ENCODE measurements around the gene DCC.

DCC gene

GRCh38 chr18:53380063-53380639 is 1040.2 kb downstream of the DCC start:
- H3K27ac ChIP-seq (ENCODE audit: insufficient read depth, low read length, poor library complexity, severe bottlenecking) = no peak overlapping the region
- H3K27me3 ChIP-seq (replicated peaks; ENCODE audit: control insufficient read depth, insufficient read depth, low read length, poor library complexity, severe bottlenecking) = no peaks in the 10 kb centered on the region
- DNase-seq = no peak
- no peaks in the 10 kb centered on the region for H3K36me3 ChIP-seq (ENCODE audit: control insufficient read depth, insufficient read depth, low read length)
- H3K4me3 ChIP-seq (ENCODE audit: insufficient read depth, low read depth, low read length, poor library complexity, severe bottlenecking) = no peak overlapping the region
- H3K9me3 ChIP-seq (ENCODE audit: control insufficient read depth, low read length) = no peaks in the 10 kb centered on the region
- H3K4me1 ChIP-seq (ENCODE audit: control insufficient read depth, insufficient read depth, low read length, poor library complexity, severe bottlenecking) = no peaks in the 10 kb centered on the region

- no peaks in the 10 kb centered on the region for H3K36me3 ChIP-seq (ENCODE audit: control insufficient read depth, insufficient read depth, low read length)
- no peak overlapping the region for H3K27ac ChIP-seq (ENCODE audit: insufficient read depth, low read length, poor library complexity, severe bottlenecking)
- DNase-seq = no peak
- no peaks in the 10 kb centered on the region for H3K27me3 ChIP-seq (replicated peaks; ENCODE audit: control insufficient read depth, insufficient read depth, low read length, poor library complexity, severe bottlenecking)
- no peaks in the 10 kb centered on the region for H3K4me1 ChIP-seq (ENCODE audit: control insufficient read depth, insufficient read depth, low read length, poor library complexity, severe bottlenecking)
- H3K9me3 ChIP-seq (ENCODE audit: control insufficient read depth, low read length) = no peaks in the 10 kb centered on the region
- no peak overlapping the region for H3K4me3 ChIP-seq (ENCODE audit: insufficient read depth, low read depth, low read length, poor library complexity, severe bottlenecking)
Observed at GRCh38 chr18:53382870-53383269, 1042.9 kb downstream of the DCC start.

DNA sequence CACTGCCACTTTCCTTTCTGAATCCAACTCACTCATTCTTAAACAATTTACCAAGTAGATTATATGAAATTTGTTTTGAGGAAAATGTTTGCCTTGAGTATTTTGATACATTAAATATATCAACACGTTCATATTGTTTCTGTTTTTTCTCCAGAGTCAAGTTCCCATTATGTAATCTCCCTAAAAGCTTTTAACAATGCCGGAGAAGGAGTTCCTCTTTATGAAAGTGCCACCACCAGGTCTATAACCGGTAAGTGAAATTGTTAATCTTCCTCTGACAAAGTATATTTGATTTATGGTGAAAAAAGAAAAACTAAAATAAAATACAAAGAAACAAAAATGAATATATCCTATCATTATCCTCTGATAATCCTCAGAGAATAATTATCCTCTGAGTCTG is 1045.9 kb downstream of the DCC start:
- H3K4me3 ChIP-seq (ENCODE audit: insufficient read depth, low read depth, low read length, poor library complexity, severe bottlenecking) = no peak overlapping the region
- no peaks in the 10 kb centered on the region for H3K36me3 ChIP-seq (ENCODE audit: control insufficient read depth, insufficient read depth, low read length)
- H3K9me3 ChIP-seq (ENCODE audit: control insufficient read depth, low read length) = no peaks in the 10 kb centered on the region
- H3K27ac ChIP-seq (ENCODE audit: insufficient read depth, low read length, poor library complexity, severe bottlenecking) = no peak overlapping the region
- H3K4me1 ChIP-seq (ENCODE audit: control insufficient read depth, insufficient read depth, low read length, poor library complexity, severe bottlenecking) = no peaks in the 10 kb centered on the region
- no peaks in the 10 kb centered on the region for H3K27me3 ChIP-seq (replicated peaks; ENCODE audit: control insufficient read depth, insufficient read depth, low read length, poor library complexity, severe bottlenecking)
- no peak for DNase-seq

- H3K9me3 ChIP-seq (ENCODE audit: control insufficient read depth, low read length) = no peaks in the 10 kb centered on the region
- H3K36me3 ChIP-seq (ENCODE audit: control insufficient read depth, insufficient read depth, low read length) = no peaks in the 10 kb centered on the region
- H3K4me1 ChIP-seq (ENCODE audit: control insufficient read depth, insufficient read depth, low read length, poor library complexity, severe bottlenecking) = no peaks in the 10 kb centered on the region
- no peak for DNase-seq
- no peak overlapping the region for H3K27ac ChIP-seq (ENCODE audit: insufficient read depth, low read length, poor library complexity, severe bottlenecking)
- H3K4me3 ChIP-seq (ENCODE audit: insufficient read depth, low read depth, low read length, poor library complexity, severe bottlenecking) = no peak overlapping the region
- H3K27me3 ChIP-seq (replicated peaks; ENCODE audit: control insufficient read depth, insufficient read depth, low read length, poor library complexity, severe bottlenecking) = no peaks in the 10 kb centered on the region
Observed at GRCh38 chr18:53387581-53387980, 1047.6 kb downstream of the DCC start.

DNA sequence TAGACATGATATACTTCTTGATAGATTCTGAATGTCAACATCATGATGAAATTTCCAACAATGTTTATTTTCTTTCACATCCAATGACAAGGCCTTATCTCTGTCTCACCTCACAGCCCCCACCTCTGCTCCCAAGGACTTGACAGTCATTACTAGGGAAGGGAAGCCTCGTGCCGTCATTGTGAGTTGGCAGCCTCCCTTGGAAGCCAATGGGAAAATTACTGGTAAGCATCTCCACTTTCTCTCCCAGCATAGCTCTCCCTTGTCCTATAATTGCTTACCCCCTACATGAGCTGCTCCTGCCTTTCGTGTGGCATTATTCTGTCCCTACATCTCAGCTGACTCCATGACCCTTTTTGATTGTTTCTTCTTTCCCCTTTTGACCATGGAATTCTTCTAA is 1062.7 kb downstream of the DCC start:
- no peaks in the 10 kb centered on the region for H3K27me3 ChIP-seq (replicated peaks; ENCODE audit: control insufficient read depth, insufficient read depth, low read length, poor library complexity, severe bottlenecking)
- no peak for DNase-seq
- H3K9me3 ChIP-seq (ENCODE audit: control insufficient read depth, low read length) = no peaks in the 10 kb centered on the region
- H3K4me3 ChIP-seq (ENCODE audit: insufficient read depth, low read depth, low read length, poor library complexity, severe bottlenecking) = no peak overlapping the region
- no peaks in the 10 kb centered on the region for H3K36me3 ChIP-seq (ENCODE audit: control insufficient read depth, insufficient read depth, low read length)
- no peak overlapping the region for H3K27ac ChIP-seq (ENCODE audit: insufficient read depth, low read length, poor library complexity, severe bottlenecking)
- H3K4me1 ChIP-seq (ENCODE audit: control insufficient read depth, insufficient read depth, low read length, poor library complexity, severe bottlenecking) = no peaks in the 10 kb centered on the region

DNA sequence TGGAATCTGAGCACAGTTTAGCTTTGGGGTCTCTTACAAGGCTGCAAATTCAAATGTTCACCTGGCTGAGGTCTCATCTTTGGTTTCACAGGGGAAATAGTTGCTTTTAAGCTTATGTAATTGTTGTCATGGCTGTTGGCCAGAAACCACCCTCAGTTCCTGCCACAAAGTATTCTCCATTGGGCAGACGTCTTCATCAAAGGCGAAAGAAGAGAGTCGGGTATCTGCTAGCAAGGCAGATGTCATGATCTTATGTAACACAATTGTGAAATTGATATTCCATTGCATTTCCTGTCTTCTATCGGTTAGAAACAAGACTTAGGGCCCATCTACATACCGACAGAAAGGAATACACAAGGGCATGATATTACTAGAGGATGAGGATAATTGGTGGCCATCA is 1068.3 kb downstream of the DCC start:
- no peak for DNase-seq
- Histone ChIP-seq H3K27me3 (replicated peaks; ENCODE audit: control insufficient read depth, insufficient read depth, low read length, poor library complexity, severe bottlenecking) (no peaks in the 10 kb centered on the region), H3K36me3 (ENCODE audit: control insufficient read depth, insufficient read depth, low read length) (no peaks in the 10 kb centered on the region), H3K4me3 (ENCODE audit: insufficient read depth, low read depth, low read length, poor library complexity, severe bottlenecking) (no peak overlapping the region), H3K9me3 (ENCODE audit: control insufficient read depth, low read length) (no peaks in the 10 kb centered on the region), H3K4me1 (ENCODE audit: control insufficient read depth, insufficient read depth, low read length, poor library complexity, severe bottlenecking) (no peaks in the 10 kb centered on the region), H3K27ac (ENCODE audit: insufficient read depth, low read length, poor library complexity, severe bottlenecking) (no peak overlapping the region)

DNA sequence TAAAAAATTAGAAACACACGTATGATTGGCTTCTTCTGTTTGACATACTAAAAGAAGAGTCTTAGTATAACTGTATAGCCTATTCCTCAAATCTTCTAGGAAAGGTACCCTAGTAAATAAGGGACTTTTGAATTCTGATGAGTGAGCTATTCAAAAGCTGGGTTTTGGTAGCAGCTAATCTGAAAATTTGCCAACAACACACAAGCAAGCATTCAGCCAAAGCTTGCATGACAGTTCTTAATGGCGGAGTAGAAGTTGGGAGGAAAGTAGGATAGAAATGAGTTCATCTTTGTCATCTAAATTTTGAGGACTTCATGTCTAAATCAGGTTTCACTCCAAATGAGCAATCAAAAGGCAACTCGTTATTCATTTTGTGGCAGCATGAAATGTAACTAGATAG is 1071.5 kb downstream of the DCC start:
- no peaks in the 10 kb centered on the region for H3K4me1 ChIP-seq (ENCODE audit: control insufficient read depth, insufficient read depth, low read length, poor library complexity, severe bottlenecking)
- H3K27me3 ChIP-seq (replicated peaks; ENCODE audit: control insufficient read depth, insufficient read depth, low read length, poor library complexity, severe bottlenecking) = no peaks in the 10 kb centered on the region
- DNase-seq = no peak
- no peaks in the 10 kb centered on the region for H3K36me3 ChIP-seq (ENCODE audit: control insufficient read depth, insufficient read depth, low read length)
- no peaks in the 10 kb centered on the region for H3K9me3 ChIP-seq (ENCODE audit: control insufficient read depth, low read length)
- no peak overlapping the region for H3K27ac ChIP-seq (ENCODE audit: insufficient read depth, low read length, poor library complexity, severe bottlenecking)
- H3K4me3 ChIP-seq (ENCODE audit: insufficient read depth, low read depth, low read length, poor library complexity, severe bottlenecking) = no peak overlapping the region

DNA sequence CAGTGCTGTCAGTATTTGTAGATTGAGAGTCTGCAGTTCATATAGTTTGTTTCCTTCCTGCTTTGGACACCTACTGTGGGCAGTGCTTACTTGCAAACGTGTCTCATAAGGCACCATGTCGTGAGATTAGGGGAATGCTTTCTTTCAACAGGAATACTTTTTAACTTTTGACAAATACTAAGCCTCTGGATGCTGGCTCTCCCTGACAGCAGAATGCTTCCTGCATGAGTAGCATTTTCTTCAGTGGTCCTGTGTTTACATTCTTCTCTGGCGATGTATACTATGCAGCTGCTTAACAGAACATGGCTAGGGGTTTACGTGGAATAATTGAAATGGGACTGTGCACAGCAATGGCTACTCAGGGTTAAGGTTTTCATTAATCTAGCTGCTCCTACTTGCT is 1077.0 kb downstream of the DCC start:
- Histone ChIP-seq H3K36me3 (ENCODE audit: control insufficient read depth, insufficient read depth, low read length) (no peaks in the 10 kb centered on the region), H3K27ac (ENCODE audit: insufficient read depth, low read length, poor library complexity, severe bottlenecking) (no peak overlapping the region), H3K4me1 (ENCODE audit: control insufficient read depth, insufficient read depth, low read length, poor library complexity, severe bottlenecking) (no peaks in the 10 kb centered on the region), H3K27me3 (replicated peaks; ENCODE audit: control insufficient read depth, insufficient read depth, low read length, poor library complexity, severe bottlenecking) (no peaks in the 10 kb centered on the region), H3K9me3 (ENCODE audit: control insufficient read depth, low read length) (no peaks in the 10 kb centered on the region), H3K4me3 (ENCODE audit: insufficient read depth, low read depth, low read length, poor library complexity, severe bottlenecking) (no peak overlapping the region)
- no peak for DNase-seq

DNA sequence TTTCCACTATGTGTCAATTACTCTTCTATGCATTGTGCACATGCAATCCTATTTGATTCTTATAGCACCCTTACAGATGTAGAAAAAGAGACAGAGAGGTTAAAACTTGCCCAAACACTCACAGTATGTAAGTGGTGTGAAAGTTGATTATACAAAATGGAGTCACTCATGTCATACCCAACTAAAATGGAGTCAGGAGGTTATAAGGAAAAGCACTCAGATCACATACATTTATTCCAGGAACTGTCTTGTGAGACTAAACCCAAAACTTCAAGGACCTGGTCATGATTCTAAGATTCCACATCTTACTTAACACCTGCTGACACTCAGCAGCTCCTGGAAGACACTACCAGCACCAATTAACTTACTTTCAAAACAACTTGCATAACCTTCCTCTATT is 1081.9 kb downstream of the DCC start:
- Histone ChIP-seq H3K4me3 (ENCODE audit: insufficient read depth, low read depth, low read length, poor library complexity, severe bottlenecking) (no peak overlapping the region), H3K4me1 (ENCODE audit: control insufficient read depth, insufficient read depth, low read length, poor library complexity, severe bottlenecking) (no peaks in the 10 kb centered on the region), H3K27me3 (replicated peaks; ENCODE audit: control insufficient read depth, insufficient read depth, low read length, poor library complexity, severe bottlenecking) (no peaks in the 10 kb centered on the region), H3K36me3 (ENCODE audit: control insufficient read depth, insufficient read depth, low read length) (no peaks in the 10 kb centered on the region), H3K27ac (ENCODE audit: insufficient read depth, low read length, poor library complexity, severe bottlenecking) (no peak overlapping the region), H3K9me3 (ENCODE audit: control insufficient read depth, low read length) (no peaks in the 10 kb centered on the region)
- no peak for DNase-seq

DNA sequence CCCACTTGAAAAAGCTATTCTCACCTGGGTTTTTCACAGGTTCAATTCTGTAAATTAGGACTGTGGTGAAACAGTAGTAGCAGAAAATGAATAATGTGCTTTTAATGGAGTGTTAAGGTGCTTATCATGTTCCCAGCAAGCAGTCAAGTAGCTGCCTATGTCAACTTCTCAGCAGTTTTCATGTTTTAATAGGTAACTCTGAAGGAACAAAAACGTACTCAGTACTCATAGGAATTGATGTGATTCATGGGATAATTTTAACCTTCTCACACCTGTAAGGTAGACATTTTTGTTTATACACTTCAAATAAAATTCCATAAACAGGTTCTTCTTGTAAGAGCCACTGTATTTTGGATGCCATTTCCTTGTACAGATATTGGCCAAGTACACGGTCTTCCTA is 1082.9 kb downstream of the DCC start:
- no peaks in the 10 kb centered on the region for H3K9me3 ChIP-seq (ENCODE audit: control insufficient read depth, low read length)
- no peaks in the 10 kb centered on the region for H3K27me3 ChIP-seq (replicated peaks; ENCODE audit: control insufficient read depth, insufficient read depth, low read length, poor library complexity, severe bottlenecking)
- no peak overlapping the region for H3K4me3 ChIP-seq (ENCODE audit: insufficient read depth, low read depth, low read length, poor library complexity, severe bottlenecking)
- H3K4me1 ChIP-seq (ENCODE audit: control insufficient read depth, insufficient read depth, low read length, poor library complexity, severe bottlenecking) = no peaks in the 10 kb centered on the region
- no peaks in the 10 kb centered on the region for H3K36me3 ChIP-seq (ENCODE audit: control insufficient read depth, insufficient read depth, low read length)
- H3K27ac ChIP-seq (ENCODE audit: insufficient read depth, low read length, poor library complexity, severe bottlenecking) = no peak overlapping the region
- DNase-seq = no peak
